ENCODE data around the gene KPNA6.

GRCh38 chr1:32201011-32201855 is 93.4 kb downstream of the KPNA6 start:
- no peak for TF ChIP-seq CTCF (IDR thresholded peaks at IDR 0.05)
- peak in 1 of 2 donors; percentile 17 for TF ChIP-seq POLR2AphosphoS5 (IDR thresholded peaks at IDR 0.05; ENCODE audit: insufficient read depth in 1 of 2, low read depth in 1 of 2)

All from vagina (tissue), 2 donors.